Calu3 (cell line): ENCODE data around the gene SLC5A3. TPM values are rescaled to one million over a fixed set of nuclear protein-coding genes. Genes with fewer than 3 reads are reported as not detected.

Source experiments
- BruUV-seq: library from RNA; stranded (reverse); fragments of 400-500 nt; replicated peaks from 2 replicates; lab custom pipeline; 2021; lab: Mats Ljungman, UMichigan
- CTCF ChIA-PET: fragments of 300-600 bp; sonication (Branson Sonifier 250); formaldehyde crosslinking; loops from one replicate; lab custom pipeline; 2022; ENCODE audit warnings: antibody characterized with exemption; lab: Charles Lee
- DNase-seq: peaks from one replicate; pipeline ENCODE4 v3.0.0; 2022
- H3K27ac Mint-ChIP-seq: one replicate; pipeline ENCODE4 v1.8.0; 2022; ENCODE audit warnings: mixed read lengths; ENCODE audit not compliant: unreplicated experiment
- H3K27me3 Mint-ChIP-seq: one replicate; pipeline ENCODE4 v1.8.0; 2022; ENCODE audit warnings: mixed read lengths; ENCODE audit not compliant: unreplicated experiment
- H3K36me3 Mint-ChIP-seq: one replicate; pipeline ENCODE4 v1.8.0; 2022; ENCODE audit warnings: mild to moderate bottlenecking, moderate library complexity, mixed read lengths; ENCODE audit not compliant: insufficient read depth, unreplicated experiment
- H3K4me1 Mint-ChIP-seq: one replicate; pipeline ENCODE4 v1.8.0; 2022; ENCODE audit warnings: mild to moderate bottlenecking, low read depth, mixed read lengths; ENCODE audit not compliant: unreplicated experiment
- H3K4me3 Mint-ChIP-seq: one replicate; pipeline ENCODE4 v1.8.0; 2022; ENCODE audit warnings: mild to moderate bottlenecking, low read depth, moderate library complexity, mixed read lengths; ENCODE audit not compliant: unreplicated experiment
- H3K9me3 Mint-ChIP-seq: one replicate; pipeline ENCODE4 v1.8.0; 2022; ENCODE audit warnings: low read depth, mixed read lengths; ENCODE audit not compliant: unreplicated experiment
- CTCF ChIP-seq: fragments of 200-600 bp; IDR thresholded peaks from one replicate; pipeline ENCODE4 v1.8.0; 2022; ENCODE audit warnings: antibody characterized with exemption; ENCODE audit not compliant: unreplicated experiment
- intact Hi-C: fragments of 100-400 bp; cut with micrococcal nuclease; formaldehyde crosslinking; loops from one replicate; pipeline ENCODE4 v1.10.0; 2022; ENCODE audit not compliant: unreplicated experiment
- total RNA-seq: library from RNA; stranded (reverse); gene quantifications from 2 replicates; pipeline ENCODE4 v1.2.3, GENCODE V29; 2022

SLC5A3 gene
- total RNA-seq, 1 experiment from 2014 or later: 15.8 TPM

DNA sequence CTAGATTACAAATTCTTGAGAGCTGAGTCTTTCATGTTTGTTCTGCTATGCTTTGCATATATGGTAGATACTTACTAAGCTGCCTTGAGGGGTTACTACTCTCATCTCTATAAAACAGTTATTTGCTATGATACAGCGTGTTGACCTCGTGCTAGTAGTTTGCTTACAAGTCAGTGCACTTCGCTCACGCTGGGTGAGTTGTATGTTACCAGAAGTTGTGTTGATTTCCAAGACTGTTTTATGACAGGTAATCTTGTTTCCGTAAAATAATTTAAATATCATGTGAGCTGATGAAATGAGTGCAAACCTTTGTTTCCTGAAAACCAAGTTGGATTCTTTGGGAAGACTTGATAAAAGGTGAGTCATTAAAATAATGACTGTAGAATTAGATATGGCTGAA lies 7.3 kb downstream of the SLC5A3 start:
- no peak for TF ChIP-seq CTCF
- CTCF ChIA-PET: no interaction called here
- no peak overlapping the region for H3K4me3 Mint-ChIP-seq
- intact Hi-C loops: no loop called here
- no peaks in the 10 kb centered on the region for H3K27me3 Mint-ChIP-seq
- no TSS peak for BruUV-seq
- no peak for DNase-seq
- H3K9me3 Mint-ChIP-seq: no peaks in the 10 kb centered on the region
- H3K4me1 Mint-ChIP-seq: peaks cover 24% of the 10 kb centered on the region
- H3K36me3 Mint-ChIP-seq: peaks cover 11% of the 10 kb centered on the region
- H3K27ac Mint-ChIP-seq: no peak overlapping the region

DNA sequence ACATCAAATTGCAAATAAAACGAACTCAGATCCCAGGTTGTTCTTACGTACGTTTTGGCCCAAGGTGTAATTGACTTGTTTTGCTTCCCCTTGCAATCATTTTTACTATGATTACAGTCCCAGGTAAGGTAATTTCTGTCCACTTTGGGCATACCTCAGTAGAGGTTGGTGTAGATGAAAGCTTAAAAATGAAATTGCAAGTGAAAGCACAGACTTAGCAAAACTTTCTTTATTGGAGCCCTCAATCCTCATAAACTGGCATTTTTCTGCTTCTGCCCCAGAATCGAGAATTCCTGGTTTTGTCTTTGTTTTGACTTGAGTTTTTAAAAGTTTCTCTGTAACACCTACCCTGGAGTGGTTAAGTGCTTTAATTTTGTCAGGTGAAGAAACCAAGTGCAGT lies 9.4 kb downstream of the SLC5A3 start:
- Mint-ChIP-seq H3K4me1 (peaks cover 23% of the 10 kb centered on the region), H3K27ac (no peak overlapping the region), H3K36me3 (peaks cover 11% of the 10 kb centered on the region), H3K9me3 (no peaks in the 10 kb centered on the region), H3K4me3 (no peak overlapping the region), H3K27me3 (no peaks in the 10 kb centered on the region)
- BruUV-seq: no TSS peak
- CTCF ChIA-PET: no interaction called here
- DNase-seq: no peak
- TF ChIP-seq CTCF: no peak
- intact Hi-C loops: no loop called here

- CTCF ChIA-PET: no interaction called here
- Mint-ChIP-seq H3K4me3 (no peak overlapping the region), H3K27me3 (no peaks in the 10 kb centered on the region), H3K9me3 (no peaks in the 10 kb centered on the region), H3K4me1 (peaks cover 23% of the 10 kb centered on the region), H3K27ac (no peak overlapping the region), H3K36me3 (peaks cover 11% of the 10 kb centered on the region)
- no TSS peak for BruUV-seq
- DNase-seq: no peak
- intact Hi-C loops: no loop called here
- TF ChIP-seq CTCF: no peak
These were observed 10.0 kb downstream of the SLC5A3 start for GRCh38 chr21:34083357-34083756.

GRCh38 chr21:34085129-34085528 lies 11.8 kb downstream of the SLC5A3 start:
- peaks cover 15% of the 10 kb centered on the region for H3K4me1 Mint-ChIP-seq
- no peaks in the 10 kb centered on the region for H3K9me3 Mint-ChIP-seq
- H3K27ac Mint-ChIP-seq: no peak overlapping the region
- no peak for TF ChIP-seq CTCF
- peaks cover under 1% of the 10 kb centered on the region for H3K36me3 Mint-ChIP-seq
- CTCF ChIA-PET: no interaction called here
- no peak for DNase-seq
- no peaks in the 10 kb centered on the region for H3K27me3 Mint-ChIP-seq
- intact Hi-C loops: no loop called here
- H3K4me3 Mint-ChIP-seq: no peak overlapping the region
- BruUV-seq: no TSS peak
